Endodermal cell (in vitro differentiated cells): Measurements from ENCODE around the gene SRSF7. TPM values are rescaled to one million over a fixed set of nuclear protein-coding genes. Genes with fewer than 3 reads are reported as not detected.

Source experiments
- DNase-seq: peaks from one replicate; pipeline ENCODE4 v3.0.0-alpha.2; 2017
- H3K27ac ChIP-seq: 2 replicates; pipeline ENCODE4 v1.5.1; 2013; ENCODE audit warnings: mild to moderate bottlenecking, low read depth, low read length, moderate library complexity
- H3K27me3 ChIP-seq: 2 replicates; pipeline ENCODE4 v1.6.1; 2013; ENCODE audit warnings: mild to moderate bottlenecking, low read length, moderate library complexity; ENCODE audit not compliant: insufficient read depth, control insufficient read depth, poor library complexity, severe bottlenecking
- H3K36me3 ChIP-seq: 2 replicates; pipeline ENCODE4 v1.7.0; 2013; ENCODE audit warnings: mild to moderate bottlenecking, low read length, moderate library complexity; ENCODE audit not compliant: control insufficient read depth, insufficient read depth
- H3K4me1 ChIP-seq: one replicate; pipeline ENCODE4 v1.7.0; 2013; ENCODE audit warnings: low read length; ENCODE audit not compliant: control insufficient read depth, insufficient read depth
- H3K4me3 ChIP-seq: 2 replicates; pipeline ENCODE4 v1.5.1; 2013; ENCODE audit warnings: mild to moderate bottlenecking, low read length, moderate library complexity
- H3K9ac ChIP-seq: 2 replicates; pipeline ENCODE4 v1.6.1; 2013; ENCODE audit warnings: mild to moderate bottlenecking, low read length, moderate library complexity; ENCODE audit not compliant: poor library complexity, severe bottlenecking; ENCODE audit errors: extremely low read depth
- H3K9me3 ChIP-seq: 2 replicates; pipeline ENCODE4 v1.6.1; 2013; ENCODE audit warnings: mild to moderate bottlenecking, low read length, moderate library complexity; ENCODE audit not compliant: control insufficient read depth
- H3K27ac Mint-ChIP-seq: 2 replicates; pipeline ENCODE4 v1.8.0; 2020; ENCODE audit warnings: mixed read lengths
- H3K27me3 Mint-ChIP-seq: 2 replicates; pipeline ENCODE4 v1.8.0; 2021; ENCODE audit warnings: mild to moderate bottlenecking, mixed read lengths; ENCODE audit not compliant: insufficient read depth
- H3K36me3 Mint-ChIP-seq: 2 replicates; pipeline ENCODE4 v1.8.0; 2020; ENCODE audit warnings: low read depth, mixed read lengths
- H3K4me1 Mint-ChIP-seq: 2 replicates; pipeline ENCODE4 v1.8.0; 2020; ENCODE audit warnings: mixed read lengths
- H3K4me3 Mint-ChIP-seq: 2 replicates; pipeline ENCODE4 v1.8.0; 2020; ENCODE audit warnings: mild to moderate bottlenecking, moderate library complexity, mixed read lengths
- H3K9me3 Mint-ChIP-seq: 2 replicates; pipeline ENCODE4 v1.8.0; 2020; ENCODE audit warnings: mild to moderate bottlenecking, mixed read lengths
- CTCF ChIP-seq: fragments of 200-600 bp; sonication (generic); conservative IDR thresholded peaks from 2 replicates; pipeline ENCODE4 v1.5.0; 2021; ENCODE audit warnings: antibody characterized with exemption, mild to moderate bottlenecking
- WGBS, 2 experiments: methylation state at CpG; one replicate each; pipeline versions ENCODE4 v1.1.5 to v1.1.7; 2013; ENCODE audit warnings: missing lambda C conversion rate in 2 of 2, mixed read lengths in 1 of 2; ENCODE audit not compliant: insufficient coverage in 1 of 2, insufficient read length in 1 of 2; 5-methylcytosine and 5-hydroxymethylcytosine counted together
- total RNA-seq, 2 donors: library from RNA; stranded (reverse); fragmentation: NEBNext Ultra II Directional in 1 of 2; extraction: Animal tissue kit (Norgen Biotek cat#: 25700) in 1 of 2; gene quantifications; 2 replicates in 1 of 2; 3 replicates in 1 of 2; pipeline ENCODE4 v1.2.1, GENCODE V29; 2021

The SRSF7 gene
- total RNA-seq, 2 donors from 2014 or later = 306 to 332 TPM

- H3K4me1 Mint-ChIP-seq = no peaks in the 10 kb centered on the region
- H3K27me3 Mint-ChIP-seq = no peaks in the 10 kb centered on the region
- no peak overlapping the region for H3K4me3 Mint-ChIP-seq
- H3K27me3 ChIP-seq = no peaks in the 10 kb centered on the region
- peaks cover 8% of the 10 kb centered on the region for H3K36me3 ChIP-seq
- no peak overlapping the region for H3K9ac ChIP-seq
- no peaks in the 10 kb centered on the region for H3K4me1 ChIP-seq
- DNase-seq = no peak
- no peak overlapping the region for H3K27ac Mint-ChIP-seq
- peaks cover 10% of the 10 kb centered on the region for H3K36me3 Mint-ChIP-seq
- no peak for TF ChIP-seq CTCF
- no peak overlapping the region for H3K27ac ChIP-seq
- H3K9me3 ChIP-seq = no peaks in the 10 kb centered on the region
- 95 to 100% methylated on average over 2 to 4 of the region's 4 CpGs for WGBS, 2 experiments
- no peaks in the 10 kb centered on the region for H3K9me3 Mint-ChIP-seq
- H3K4me3 ChIP-seq = no peak overlapping the region
Observed at GRCh38 chr2:38720613-38721241, 30.4 kb downstream of the SRSF7 start.

GRCh38 chr2:38719706-38720105 is 31.5 kb downstream of the SRSF7 start:
- DNase-seq = peak; percentile 74
- 89 to 94% methylated on average over 6 to 11 of the region's 12 CpGs for WGBS, 2 experiments
- no peaks in the 10 kb centered on the region for H3K9me3 Mint-ChIP-seq

GRCh38 chr2:38718601-38719000 is 32.6 kb downstream of the SRSF7 start:
- Histone ChIP-seq H3K4me1 (no peaks in the 10 kb centered on the region), H3K9me3 (no peaks in the 10 kb centered on the region), H3K27me3 (no peaks in the 10 kb centered on the region), H3K36me3 (peaks cover 3% of the 10 kb centered on the region), H3K27ac (no peak overlapping the region), H3K9ac (no peak overlapping the region), H3K4me3 (no peak overlapping the region)
- TF ChIP-seq CTCF = no peak
- peaks cover 13% of the 10 kb centered on the region for H3K36me3 Mint-ChIP-seq
- no peak overlapping the region for H3K4me3 Mint-ChIP-seq
- no peaks in the 10 kb centered on the region for H3K4me1 Mint-ChIP-seq
- DNase-seq = no peak
- 94 to 98% methylated on average over 3 to 4 of the region's 4 CpGs for WGBS, 2 experiments
- no peaks in the 10 kb centered on the region for H3K9me3 Mint-ChIP-seq
- no peak overlapping the region for H3K27ac Mint-ChIP-seq
- H3K27me3 Mint-ChIP-seq = no peaks in the 10 kb centered on the region

More at GRCh38 chr2:38719706-38720105, 31.5 kb downstream of the SRSF7 start:
- no peak overlapping the region for H3K27ac ChIP-seq
- no peaks in the 10 kb centered on the region for H3K27me3 ChIP-seq
- Mint-ChIP-seq H3K4me1 (no peaks in the 10 kb centered on the region), H3K27me3 (no peaks in the 10 kb centered on the region), H3K4me3 (no peak overlapping the region), H3K36me3 (peaks cover 10% of the 10 kb centered on the region), H3K27ac (no peak overlapping the region)
- no peaks in the 10 kb centered on the region for H3K4me1 ChIP-seq
- no peaks in the 10 kb centered on the region for H3K9me3 ChIP-seq
- TF ChIP-seq CTCF = no peak
- no peak overlapping the region for H3K9ac ChIP-seq
- no peak overlapping the region for H3K4me3 ChIP-seq
- H3K36me3 ChIP-seq = peaks cover 8% of the 10 kb centered on the region
